Measurements from ENCODE around the gene PAX5.

Gene PAX5

GRCh38 chr9:36970007-36970888 is 63.8 kb downstream of the PAX5 start:
- Histone ChIP-seq H4K20me1 (ENCODE audit: insufficient read depth, low read length) (no peaks in the 10 kb centered on the region), H3K4me2 (ENCODE audit: insufficient read depth, low read length) (no peak overlapping the region), H3K4me1 (ENCODE audit: insufficient read depth, low read length) (no peaks in the 10 kb centered on the region), H3K4me3 (ENCODE audit: low read depth in 1 of 2, low read length in 2 of 2) (no peak overlapping the region), H3K27me3 (ENCODE audit: insufficient read depth, low read length, poor library complexity) (no peaks in the 10 kb centered on the region), H3K9ac (ENCODE audit: low read depth, low read length) (no peak overlapping the region), H3K27ac (ENCODE audit: low read length) (no peak overlapping the region), H3K79me2 (ENCODE audit: insufficient read depth, low read length) (no peaks in the 10 kb centered on the region), H3K9me3 (ENCODE audit: insufficient read depth, low read length, severe bottlenecking) (no peaks in the 10 kb centered on the region), H3K36me3 (ENCODE audit: insufficient read depth, low read length) (no peaks in the 10 kb centered on the region), H2AFZ (ENCODE audit: low read depth, low read length) (no peak overlapping the region)
- TF ChIP-seq, protein P1, sequence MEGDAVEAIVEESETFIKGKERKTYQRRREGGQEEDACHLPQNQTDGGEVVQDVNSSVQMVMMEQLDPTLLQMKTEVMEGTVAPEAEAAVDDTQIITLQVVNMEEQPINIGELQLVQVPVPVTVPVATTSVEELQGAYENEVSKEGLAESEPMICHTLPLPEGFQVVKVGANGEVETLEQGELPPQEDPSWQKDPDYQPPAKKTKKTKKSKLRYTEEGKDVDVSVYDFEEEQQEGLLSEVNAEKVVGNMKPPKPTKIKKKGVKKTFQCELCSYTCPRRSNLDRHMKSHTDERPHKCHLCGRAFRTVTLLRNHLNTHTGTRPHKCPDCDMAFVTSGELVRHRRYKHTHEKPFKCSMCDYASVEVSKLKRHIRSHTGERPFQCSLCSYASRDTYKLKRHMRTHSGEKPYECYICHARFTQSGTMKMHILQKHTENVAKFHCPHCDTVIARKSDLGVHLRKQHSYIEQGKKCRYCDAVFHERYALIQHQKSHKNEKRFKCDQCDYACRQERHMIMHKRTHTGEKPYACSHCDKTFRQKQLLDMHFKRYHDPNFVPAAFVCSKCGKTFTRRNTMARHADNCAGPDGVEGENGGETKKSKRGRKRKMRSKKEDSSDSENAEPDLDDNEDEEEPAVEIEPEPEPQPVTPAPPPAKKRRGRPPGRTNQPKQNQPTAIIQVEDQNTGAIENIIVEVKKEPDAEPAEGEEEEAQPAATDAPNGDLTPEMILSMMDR (IDR thresholded peaks at IDR 0.05; ENCODE audit: borderline replicate concordance, extremely low read depth, low read length, poor library complexity, severe bottlenecking), result no peak
- DNase-seq, result no peak
- no peak for ATAC-seq (ENCODE audit: insufficient read depth, low read depth)

- ATAC-seq (ENCODE audit: insufficient read depth, low read depth) (no peak), DNase-seq (no peak)
- Histone ChIP-seq H3K4me3 (ENCODE audit: low read depth in 1 of 2, low read length in 2 of 2) (no peak overlapping the region), H3K9me3 (ENCODE audit: insufficient read depth, low read length, severe bottlenecking) (no peaks in the 10 kb centered on the region), H3K9ac (ENCODE audit: low read depth, low read length) (no peak overlapping the region), H3K79me2 (ENCODE audit: insufficient read depth, low read length) (no peaks in the 10 kb centered on the region), H2AFZ (ENCODE audit: low read depth, low read length) (no peak overlapping the region), H3K27me3 (ENCODE audit: insufficient read depth, low read length, poor library complexity) (no peaks in the 10 kb centered on the region), H3K36me3 (ENCODE audit: insufficient read depth, low read length) (no peaks in the 10 kb centered on the region), H3K4me2 (ENCODE audit: insufficient read depth, low read length) (no peak overlapping the region), H3K4me1 (ENCODE audit: insufficient read depth, low read length) (no peaks in the 10 kb centered on the region), H4K20me1 (ENCODE audit: insufficient read depth, low read length) (no peaks in the 10 kb centered on the region), H3K27ac (ENCODE audit: low read length) (no peak overlapping the region)
- TF ChIP-seq, protein P1 (IDR thresholded peaks at IDR 0.05; ENCODE audit: borderline replicate concordance, extremely low read depth, low read length, poor library complexity, severe bottlenecking), result no peak
- TF ChIP-seq EZH2 (IDR thresholded peaks at IDR 0.05; ENCODE audit: borderline replicate concordance, low read depth, low read length, severe bottlenecking), result no peak
Measured at GRCh38 chr9:36969216-36969771, 64.8 kb downstream of the PAX5 start.

GRCh38 chr9:36968574-36969215 is 65.4 kb downstream of the PAX5 start:
- Histone ChIP-seq H3K4me3 (ENCODE audit: low read depth in 1 of 2, low read length in 2 of 2) (no peak overlapping the region), H3K27me3 (ENCODE audit: insufficient read depth, low read length, poor library complexity) (no peaks in the 10 kb centered on the region), H2AFZ (ENCODE audit: low read depth, low read length) (no peak overlapping the region), H3K4me1 (ENCODE audit: insufficient read depth, low read length) (no peaks in the 10 kb centered on the region), H4K20me1 (ENCODE audit: insufficient read depth, low read length) (no peaks in the 10 kb centered on the region), H3K9ac (ENCODE audit: low read depth, low read length) (no peak overlapping the region), H3K9me3 (ENCODE audit: insufficient read depth, low read length, severe bottlenecking) (no peaks in the 10 kb centered on the region), H3K4me2 (ENCODE audit: insufficient read depth, low read length) (no peak overlapping the region), H3K27ac (ENCODE audit: low read length) (no peak overlapping the region), H3K79me2 (ENCODE audit: insufficient read depth, low read length) (no peaks in the 10 kb centered on the region), H3K36me3 (ENCODE audit: insufficient read depth, low read length) (no peaks in the 10 kb centered on the region)
- TF ChIP-seq, protein P1 (IDR thresholded peaks at IDR 0.05; ENCODE audit: borderline replicate concordance, extremely low read depth, low read length, poor library complexity, severe bottlenecking), result no peak
- no peak for TF ChIP-seq EZH2 (IDR thresholded peaks at IDR 0.05; ENCODE audit: borderline replicate concordance, low read depth, low read length, severe bottlenecking)
- DNase-seq (no peak), ATAC-seq (ENCODE audit: insufficient read depth, low read depth) (no peak)
